SH-SY5Y (cell line): ENCODE results near the gene HIVEP3.

Source experiments
- GATA2 ChIP-seq: IDR thresholded peaks from 2 replicates; pipeline ENCODE4 v1.6.1; 2011; ENCODE audit warnings: mild to moderate bottlenecking, low read depth, low read length
- GATA3 ChIP-seq: IDR thresholded peaks from 2 replicates; pipeline ENCODE4 v1.6.1; 2011; ENCODE audit warnings: low read depth, mild to moderate bottlenecking, low read length, moderate library complexity

DNA sequence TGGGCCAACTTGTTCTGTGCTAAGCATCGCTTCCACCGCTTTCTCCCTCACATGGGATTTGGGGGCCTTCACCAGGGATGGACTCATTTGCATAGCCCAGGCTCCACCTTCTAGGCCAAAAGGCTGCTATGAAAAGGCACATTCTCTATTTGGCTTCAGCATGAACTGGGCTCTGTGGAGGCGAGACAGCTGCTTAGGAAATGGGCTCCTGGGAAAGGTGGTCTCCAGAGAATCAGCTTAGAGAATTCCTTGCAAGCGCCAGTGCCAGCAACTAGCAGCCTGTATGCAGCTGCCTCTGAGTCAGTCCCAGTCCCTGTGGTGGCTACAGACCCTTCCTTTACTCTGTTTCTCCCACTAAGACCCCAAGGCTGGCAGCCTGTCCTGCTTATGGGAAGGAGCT, 214.5 kb downstream of the HIVEP3 start:
- no peak for TF ChIP-seq GATA3
- no peak for TF ChIP-seq GATA2
